ENCODE data around the gene NAPB.

NAPB gene

GRCh38 chr20:23362392-23363256 lies 58.7 kb downstream of the NAPB start:
- H3K9ac ChIP-seq (ENCODE audit: low read length) = peak overlapping the region; percentile 88
- no peaks in the 10 kb centered on the region for H3F3A ChIP-seq (ENCODE audit: insufficient read depth, low read length)
- H4K20me1 ChIP-seq (ENCODE audit: insufficient read depth, low read length) = no peaks in the 10 kb centered on the region
- no peak for TF ChIP-seq EZH2 (IDR thresholded peaks at IDR 0.05; ENCODE audit: borderline replicate concordance, low read length)
- TF ChIP-seq CTCF (IDR thresholded peaks at IDR 0.05; ENCODE audit: low read length) = no peak
- no peak overlapping the region for H2AFZ ChIP-seq (ENCODE audit: low read length)
- H3K36me3 ChIP-seq (ENCODE audit: insufficient read depth, low read length) = peaks cover 32% of the 10 kb centered on the region
- peaks cover 47% of the 10 kb centered on the region for H3K79me2 ChIP-seq (ENCODE audit: insufficient read depth, low read length)
- H3K27ac ChIP-seq (ENCODE audit: low read depth, low read length, poor library complexity, severe bottlenecking) = peak overlapping the region; percentile 89
- peak overlapping the region; percentile 71 for H3K4me3 ChIP-seq (ENCODE audit: low read depth, low read length, poor library complexity, severe bottlenecking)
- peaks cover 62% of the 10 kb centered on the region for H3K4me1 ChIP-seq (ENCODE audit: insufficient read depth, low read length, severe bottlenecking)
- no peaks in the 10 kb centered on the region for H3K27me3 ChIP-seq (ENCODE audit: insufficient read depth, low read length)
- H3K9me3 ChIP-seq (ENCODE audit: low read length) = no peaks in the 10 kb centered on the region
- H3K9me2 ChIP-seq (ENCODE audit: low read depth, low read length) = no peaks in the 10 kb centered on the region
- H3K4me2 ChIP-seq (ENCODE audit: low read length) = peak overlapping the region; percentile 97

GRCh38 chr20:23361476-23362391 lies 59.6 kb downstream of the NAPB start, which contains the start of gene GZF1:
TSS of gene GZF1 (plus strand) at chr20:23362182. CDS start at chr20:23364384, 2,202 bp downstream.
- Histone ChIP-seq H3K79me2 (ENCODE audit: insufficient read depth, low read length) (peaks cover 38% of the 10 kb centered on the region), H3K36me3 (ENCODE audit: insufficient read depth, low read length) (peaks cover 25% of the 10 kb centered on the region), H3K9ac (ENCODE audit: low read length) (peak within 1 kb of the TSS; percentile 91), H3K4me1 (ENCODE audit: insufficient read depth, low read length, severe bottlenecking) (peaks cover 61% of the 10 kb centered on the region), H3K9me2 (ENCODE audit: low read depth, low read length) (no peaks in the 10 kb centered on the region), H3K27ac (ENCODE audit: low read depth, low read length, poor library complexity, severe bottlenecking) (peak within 1 kb of the TSS; percentile 89), H3K4me3 (ENCODE audit: low read depth, low read length, poor library complexity, severe bottlenecking) (peak within 1 kb of the TSS; percentile 71), H2AFZ (ENCODE audit: low read length) (no peak within 1 kb of the TSS), H3K4me2 (ENCODE audit: low read length) (peak within 1 kb of the TSS; percentile 97), H3K9me3 (ENCODE audit: low read length) (no peaks in the 10 kb centered on the region), H3F3A (ENCODE audit: insufficient read depth, low read length) (no peaks in the 10 kb centered on the region), H4K20me1 (ENCODE audit: insufficient read depth, low read length) (no peaks in the 10 kb centered on the region), H3K27me3 (ENCODE audit: insufficient read depth, low read length) (no peaks in the 10 kb centered on the region)
- TF ChIP-seq CTCF (IDR thresholded peaks at IDR 0.05; ENCODE audit: low read length) (no peak), EZH2 (IDR thresholded peaks at IDR 0.05; ENCODE audit: borderline replicate concordance, low read length) (no peak)

GRCh38 chr20:23361119-23361475 lies 60.2 kb downstream of the NAPB start:
- Histone ChIP-seq H3K9me3 (ENCODE audit: low read length) (no peaks in the 10 kb centered on the region), H3K36me3 (ENCODE audit: insufficient read depth, low read length) (peaks cover 20% of the 10 kb centered on the region), H3K4me3 (ENCODE audit: low read depth, low read length, poor library complexity, severe bottlenecking) (peak overlapping the region; percentile 71), H3K27ac (ENCODE audit: low read depth, low read length, poor library complexity, severe bottlenecking) (peak overlapping the region; percentile 64), H4K20me1 (ENCODE audit: insufficient read depth, low read length) (no peaks in the 10 kb centered on the region), H3F3A (ENCODE audit: insufficient read depth, low read length) (no peaks in the 10 kb centered on the region), H3K4me2 (ENCODE audit: low read length) (peak overlapping the region; percentile 79), H2AFZ (ENCODE audit: low read length) (no peak overlapping the region), H3K9me2 (ENCODE audit: low read depth, low read length) (no peaks in the 10 kb centered on the region), H3K27me3 (ENCODE audit: insufficient read depth, low read length) (no peaks in the 10 kb centered on the region), H3K79me2 (ENCODE audit: insufficient read depth, low read length) (peaks cover 32% of the 10 kb centered on the region), H3K9ac (ENCODE audit: low read length) (peak overlapping the region; percentile 91), H3K4me1 (ENCODE audit: insufficient read depth, low read length, severe bottlenecking) (peaks cover 57% of the 10 kb centered on the region)
- TF ChIP-seq EZH2 (IDR thresholded peaks at IDR 0.05; ENCODE audit: borderline replicate concordance, low read length) (no peak), CTCF (IDR thresholded peaks at IDR 0.05; ENCODE audit: low read length) (no peak)
